GM23338 (cell line): Measurements from ENCODE around the gene TMPRSS2. TPM values are rescaled to one million over a fixed set of nuclear protein-coding genes. Genes with fewer than 3 reads are reported as not detected.
A peak's percentile ranks its signal among the peaks of the same experiment; 100 is the strongest.

Source experiments
- ATAC-seq: fragments of 200-7000 bp; cut with Tn5 transposase; 3 replicates; pipeline ENCODE4 v1.9.1; 2020
- DNase-seq: peaks from one replicate; pipeline ENCODE4 v3.0.0-alpha.2; 2015; ENCODE audit warnings: low spot score
- H2AFZ ChIP-seq: fragments of 200-600 bp; sonication (generic); 2 replicates; pipeline ENCODE4 v1.8.0; 2016; ENCODE audit warnings: antibody characterized with exemption, mild to moderate bottlenecking, moderate library complexity
- H3F3A ChIP-seq: fragments of 200-600 bp; sonication (generic); replicated peaks from 2 replicates; pipeline ENCODE4 v1.8.0; 2017; ENCODE audit warnings: antibody characterized with exemption, mixed run types, low read depth
- H3K27ac ChIP-seq: fragments of 200-600 bp; sonication (generic); 2 replicates; pipeline ENCODE4 v1.6.1; 2016; ENCODE audit warnings: low read depth
- H3K27me3 ChIP-seq: fragments of 200-600 bp; sonication (generic); 2 replicates; pipeline ENCODE4 v1.8.0; 2016; ENCODE audit warnings: mild to moderate bottlenecking, mixed run types, moderate library complexity; ENCODE audit not compliant: insufficient read depth
- H3K36me3 ChIP-seq: fragments of 200-600 bp; sonication (generic); 2 replicates; pipeline ENCODE4 v1.8.0; 2016; ENCODE audit warnings: mild to moderate bottlenecking; ENCODE audit not compliant: insufficient read depth
- H3K4me1 ChIP-seq: fragments of 200-600 bp; sonication (generic); 2 replicates; pipeline ENCODE4 v1.8.0; 2016; ENCODE audit warnings: mild to moderate bottlenecking, moderate library complexity; ENCODE audit not compliant: insufficient read depth
- H3K4me2 ChIP-seq: fragments of 200-600 bp; sonication (generic); 2 replicates; pipeline ENCODE4 v1.7.1; 2017; ENCODE audit warnings: mixed run types
- H3K4me3 ChIP-seq: fragments of 200-600 bp; sonication (generic); 2 replicates; pipeline ENCODE4 v1.6.1; 2016; ENCODE audit warnings: mixed run types
- H3K79me2 ChIP-seq: fragments of 200-600 bp; sonication (generic); replicated peaks from 2 replicates; pipeline ENCODE4 v1.8.0; 2017; ENCODE audit warnings: mild to moderate bottlenecking; ENCODE audit not compliant: insufficient read depth
- H3K9me2 ChIP-seq: fragments of 200-600 bp; sonication (generic); 2 replicates; pipeline ENCODE4 v1.8.0; 2017; ENCODE audit not compliant: insufficient read depth
- H4K20me1 ChIP-seq: fragments of 200-600 bp; sonication (generic); replicated peaks from 2 replicates; pipeline ENCODE4 v1.8.0; 2017; ENCODE audit warnings: mild to moderate bottlenecking; ENCODE audit not compliant: insufficient read depth
- H3K27ac Mint-ChIP-seq: 2 replicates; pipeline ENCODE4 v1.8.0; 2020; ENCODE audit warnings: inconsistent platforms, mild to moderate bottlenecking, moderate library complexity, mixed read lengths
- H3K27me3 Mint-ChIP-seq: 3 replicates; pipeline ENCODE4 v1.8.0; 2022; ENCODE audit warnings: low read depth, mild to moderate bottlenecking, moderate library complexity, mixed read lengths, inconsistent platforms; ENCODE audit not compliant: insufficient read depth, poor library complexity
- H3K36me3 Mint-ChIP-seq: 3 replicates; pipeline ENCODE4 v1.8.0; 2021; ENCODE audit warnings: low read depth, mild to moderate bottlenecking, inconsistent platforms, moderate library complexity, mixed read lengths
- H3K4me1 Mint-ChIP-seq: 3 replicates; pipeline ENCODE4 v1.8.0; 2020; ENCODE audit warnings: mild to moderate bottlenecking, inconsistent platforms, mixed read lengths
- H3K4me3 Mint-ChIP-seq: 3 replicates; pipeline ENCODE4 v1.8.0; 2021; ENCODE audit warnings: moderate library complexity, mild to moderate bottlenecking, inconsistent platforms, mixed read lengths
- H3K9me3 Mint-ChIP-seq: 3 replicates; pipeline ENCODE4 v1.8.0; 2020; ENCODE audit warnings: moderate library complexity, mild to moderate bottlenecking, inconsistent platforms, mixed read lengths
- CREB1 ChIP-seq: fragments of 250-450 bp; sonication (Bioruptor Pico); IDR thresholded peaks from 2 replicates; pipeline ENCODE4 v1.5.0; 2020; ENCODE audit warnings: low read depth, mild to moderate bottlenecking, moderate library complexity
- CTCF ChIP-seq, 2 experiments: fragments of 200-600 bp in 1 of 2; sonication (generic) in 1 of 2; conservative IDR thresholded peaks; 2 replicates each; pipeline versions ENCODE4 v1.5.1 to v1.6.1; 2016 to 2017; ENCODE audit warnings: antibody characterized with exemption in 2 of 2, low read depth in 2 of 2, mild to moderate bottlenecking in 2 of 2, moderate library complexity in 1 of 2
- ETS1 ChIP-seq: IDR thresholded peaks from 2 replicates; pipeline ENCODE4 v1.6.1; 2016; ENCODE audit warnings: antibody characterized with exemption
- EZH2 ChIP-seq: fragments of 200-600 bp; sonication (generic); IDR thresholded peaks from one replicate; pipeline ENCODE4 v1.8.0; 2017; ENCODE audit warnings: antibody characterized with exemption, mild to moderate bottlenecking, low read depth; ENCODE audit not compliant: unreplicated experiment
- EZH2phosphoT487 ChIP-seq: fragments of 200-600 bp; sonication (generic); IDR thresholded peaks from one replicate; pipeline ENCODE4 v1.8.1; 2018; ENCODE audit warnings: antibody characterized with exemption; ENCODE audit not compliant: unreplicated experiment
- JUNB ChIP-seq: IDR thresholded peaks from one replicate; pipeline ENCODE4 v1.6.1; 2016; ENCODE audit warnings: antibody characterized with exemption; ENCODE audit not compliant: unreplicated experiment
- NANOG ChIP-seq: IDR thresholded peaks from 2 replicates; pipeline ENCODE4 v1.6.1; 2016; ENCODE audit warnings: antibody characterized with exemption, borderline replicate concordance
- POLR2AphosphoS5 ChIP-seq: IDR thresholded peaks from 2 replicates; pipeline ENCODE4 v1.6.1; 2016; ENCODE audit warnings: antibody characterized with exemption, low read depth
- REST ChIP-seq: IDR thresholded peaks from one replicate; pipeline ENCODE4 v1.6.1; 2018; ENCODE audit warnings: antibody characterized with exemption; ENCODE audit not compliant: unreplicated experiment
- STAT1 ChIP-seq: IDR thresholded peaks from one replicate; pipeline ENCODE4 v1.6.1; 2016; ENCODE audit warnings: antibody characterized with exemption; ENCODE audit not compliant: unreplicated experiment
- ZNF114 ChIP-seq: fragments of 250-450 bp; sonication (Bioruptor Pico); IDR thresholded peaks from 2 replicates; pipeline ENCODE4 v1.5.0; 2020; ENCODE audit warnings: mild to moderate bottlenecking, moderate library complexity
- ZNF331 ChIP-seq: fragments of 250-450 bp; sonication (Bioruptor Pico); IDR thresholded peaks from 2 replicates; pipeline ENCODE4 v1.5.0; 2020; ENCODE audit warnings: low read depth, mild to moderate bottlenecking, moderate library complexity
- ZNF462 ChIP-seq: fragments of 250-450 bp; sonication (Bioruptor Pico); IDR thresholded peaks from 2 replicates; pipeline ENCODE4 v1.5.0; 2020; ENCODE audit warnings: mild to moderate bottlenecking, moderate library complexity
- polyA plus RNA-seq: library from polyadenylated mRNA; unstranded; fragments of >200 nt; fragmentation: Nextera tagmentation; extraction: Ambion mirVana; gene quantifications from 2 replicates; pipeline ENCODE4 v1.2.1, GENCODE V29; 2016
- total RNA-seq: library from RNA; depleted of rRNA; stranded (reverse); fragments of >200 nt; shearing (Covaris generic); gene quantifications from 2 replicates; pipeline ENCODE4 v1.2.3, GENCODE V29; 2014

TMPRSS2 gene
- total and polyA plus RNA-seq, 2 experiments from 2014 or later = 2.3 to 4.9 TPM

- 0 out of 2 replicates have a peak, but pooled peaks cover 2% of the 10 kb centered on the region for H3K79me2 ChIP-seq
- H3K27me3 ChIP-seq = peaks cover 44% of the 10 kb centered on the region
- H3K9me3 Mint-ChIP-seq = no peaks in the 10 kb centered on the region
- no peak overlapping the region for H3K27ac ChIP-seq
- H4K20me1 ChIP-seq = peaks cover 3% of the 10 kb centered on the region; the same call in 1 of the 2 replicates
- peaks cover 37% of the 10 kb centered on the region for H3K27me3 Mint-ChIP-seq
- H3K4me3 ChIP-seq = peak overlapping the region; percentile 83
- no peaks in the 10 kb centered on the region for H3K36me3 ChIP-seq
- no peaks in the 10 kb centered on the region for H3K36me3 Mint-ChIP-seq
- H3K9me2 ChIP-seq = no peaks in the 10 kb centered on the region
- ATAC-seq = no peak
- DNase-seq = no peak
- peaks cover 16% of the 10 kb centered on the region for H3K4me1 ChIP-seq
- H3K27ac Mint-ChIP-seq = no peak overlapping the region
- H3F3A ChIP-seq = 0 out of 2 replicates have a peak, but pooled peaks cover 4% of the 10 kb centered on the region
- TF ChIP-seq ETS1 (no peak), ZNF331 (CRISPR knock-in tag) (no peak), POLR2AphosphoS5 (no peak), ZNF114 (CRISPR knock-in tag) (no peak), STAT1 (no peak), EZH2 (no peak), NANOG (no peak), CTCF (conservative IDR thresholded peaks at IDR 0.05; ENCODE audit: low read depth in 2 of 2) (no peak), EZH2phosphoT487 (no peak), JUNB (no peak), ZNF462 (CRISPR knock-in tag) (no peak), REST (no peak), CREB1 (CRISPR knock-in tag) (no peak)
- H2AFZ ChIP-seq = peak overlapping the region; percentile 84; the same call in 1 of the 2 replicates
- H3K4me1 Mint-ChIP-seq = peaks cover 14% of the 10 kb centered on the region
- peak overlapping the region; percentile 70 for H3K4me3 Mint-ChIP-seq
- peak overlapping the region; percentile 84 for H3K4me2 ChIP-seq
Observed at GRCh38 chr21:41509145-41509496, 1.2 kb upstream of the TMPRSS2 start.
